HG02642 (cell line): ENCODE measurements around the gene KIAA1217.
"Not testable (repeated sequence)": the region's sequence is repeated elsewhere in the genome, so short reads cannot be mapped to it uniquely, and the experiment has no call there.

ENCODE experiments used
- ATAC-seq: cut with Tn5 transposase; IDR thresholded peaks from one replicate; pipeline ENCODE4 v1.9.1; 2021; ENCODE audit warnings: mild to moderate bottlenecking; ENCODE audit not compliant: unreplicated experiment, poor library complexity

The KIAA1217 gene

DNA sequence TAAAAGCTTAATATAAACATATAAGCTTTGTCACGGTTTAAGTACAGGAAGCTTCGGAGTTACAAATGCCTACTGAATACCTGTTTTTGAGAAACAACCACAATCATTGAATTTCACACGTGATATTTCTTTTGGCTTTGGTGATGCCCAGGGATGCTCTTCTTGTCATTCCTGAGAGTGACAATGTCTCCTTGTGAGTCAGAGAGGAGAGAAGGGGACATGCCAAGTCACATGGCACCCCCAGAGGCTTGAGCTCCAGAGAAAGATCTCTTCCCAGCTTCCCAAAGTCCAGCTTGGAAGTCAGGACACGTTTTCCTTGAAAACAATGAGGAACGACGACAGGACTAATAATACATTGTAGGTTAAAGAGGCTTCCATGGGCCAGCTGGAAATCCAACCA is 272.3 kb downstream of the KIAA1217 start:
- ATAC-seq: no peak

DNA sequence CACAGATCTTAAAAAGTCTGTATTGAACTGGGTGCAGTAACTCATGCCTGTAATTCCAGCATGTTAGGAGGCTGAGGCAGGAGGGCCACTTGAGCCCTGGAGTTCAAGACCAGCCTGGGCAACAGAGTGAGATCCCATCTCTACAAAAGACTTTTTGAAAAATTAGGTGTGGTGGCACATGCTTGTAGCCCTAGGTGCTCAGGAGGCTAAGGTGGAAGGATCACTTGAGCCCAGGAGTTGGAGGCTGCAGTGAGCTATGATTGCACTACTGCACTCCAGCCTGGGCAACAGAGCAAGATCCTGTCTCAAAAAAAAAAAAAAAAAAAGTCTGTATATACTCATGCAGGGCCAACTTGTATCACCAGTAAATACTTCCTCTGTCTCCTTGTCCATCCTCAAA is 273.8 kb downstream of the KIAA1217 start:
- ATAC-seq: not testable (repeated sequence)

DNA sequence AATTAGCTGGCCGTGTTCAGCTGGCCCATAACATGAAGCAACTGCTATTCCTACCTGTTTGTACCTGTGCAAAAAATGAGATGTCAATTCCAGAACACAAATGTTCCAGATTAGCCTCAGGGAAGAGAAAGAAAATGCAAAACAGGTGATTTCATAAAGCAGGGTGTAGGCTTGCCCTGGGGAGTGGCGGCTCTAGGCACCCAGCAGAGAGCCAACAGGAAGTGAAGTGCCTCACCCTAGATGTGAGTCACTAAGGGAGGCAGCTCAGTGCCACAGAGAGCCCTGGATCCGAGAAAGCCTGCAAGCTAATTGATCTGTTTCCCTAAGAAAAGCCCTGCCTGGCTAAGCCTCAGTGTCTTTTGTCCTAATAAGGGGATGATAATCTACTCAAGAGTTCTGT is 274.8 kb downstream of the KIAA1217 start:
- ATAC-seq: peak; percentile 76

DNA sequence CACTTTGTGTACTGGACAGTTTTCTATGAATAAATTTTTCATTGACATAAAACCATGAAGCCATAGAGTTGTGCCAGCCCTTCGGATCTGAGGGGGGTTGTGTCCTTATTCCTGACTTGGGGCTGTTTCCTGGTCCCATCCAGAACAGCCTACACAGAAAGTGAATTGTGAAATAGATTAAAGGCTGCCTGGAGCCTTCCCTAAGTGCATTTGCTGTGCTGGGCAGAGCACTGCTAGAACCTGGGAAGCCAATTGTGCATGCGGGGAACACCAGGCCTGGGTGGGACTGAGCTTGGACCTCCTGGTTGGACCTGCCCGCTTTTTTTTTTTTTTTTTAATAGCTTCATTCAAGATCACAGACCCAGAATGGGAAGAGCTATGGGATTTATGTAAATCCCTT is 275.8 kb downstream of the KIAA1217 start:
- no peak for ATAC-seq

DNA sequence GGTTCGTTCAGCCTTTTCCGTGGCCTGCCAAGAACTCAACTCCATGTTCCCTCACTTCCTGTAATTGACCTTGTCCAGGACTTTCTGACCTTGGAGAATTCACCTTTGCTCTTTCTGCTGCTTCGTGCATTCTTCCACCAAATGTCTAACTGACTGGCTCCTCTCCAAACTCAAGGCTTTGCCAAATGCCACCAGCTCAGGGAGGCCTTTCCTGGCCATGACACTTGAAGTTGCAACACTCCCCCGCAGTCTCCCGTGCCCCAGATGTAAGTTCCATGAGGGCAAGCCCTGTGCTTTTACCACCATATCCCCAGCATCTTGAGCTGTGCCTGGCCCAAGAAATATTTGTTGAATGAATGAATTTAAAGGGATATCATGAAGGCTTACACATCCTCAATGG is 276.4 kb downstream of the KIAA1217 start:
- ATAC-seq: no peak

DNA sequence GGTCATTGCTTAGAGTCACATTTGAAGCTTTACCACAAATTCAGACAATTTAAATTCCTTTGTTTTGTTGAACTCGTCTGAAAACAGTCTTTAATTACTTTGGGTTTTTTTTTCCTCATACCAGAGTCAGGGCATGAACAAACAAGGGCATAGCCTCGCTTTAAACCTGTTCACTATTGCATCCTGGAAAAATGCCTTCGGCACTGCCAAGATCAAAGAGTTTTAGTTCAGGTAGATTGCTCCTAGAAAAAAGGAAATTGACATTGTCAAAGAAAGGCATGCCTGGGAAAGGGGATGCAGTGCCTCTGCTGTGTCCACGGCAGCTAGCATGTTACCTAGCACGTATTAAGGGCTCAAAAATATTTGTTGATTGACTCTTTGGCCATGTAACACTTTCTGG is 279.7 kb downstream of the KIAA1217 start:
- ATAC-seq: no peak

DNA sequence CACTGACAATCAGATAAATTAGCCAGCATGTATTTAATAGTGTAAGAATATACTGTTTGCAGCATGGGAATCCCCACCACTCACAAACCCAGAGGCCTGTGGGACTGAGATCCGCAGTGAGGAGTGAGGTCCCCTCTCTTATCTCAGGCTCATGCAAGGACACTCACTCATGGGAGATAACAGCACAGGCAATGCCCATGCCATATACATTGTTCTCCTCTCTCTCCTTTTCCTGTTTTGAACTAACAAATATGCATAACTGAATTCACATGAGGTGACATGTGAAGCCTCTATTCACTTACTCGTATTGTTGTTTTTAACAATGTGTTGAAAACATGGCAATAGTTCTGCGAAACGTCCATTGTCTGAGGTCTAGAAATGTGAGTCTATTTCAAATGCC is 284.2 kb downstream of the KIAA1217 start:
- no peak for ATAC-seq

DNA sequence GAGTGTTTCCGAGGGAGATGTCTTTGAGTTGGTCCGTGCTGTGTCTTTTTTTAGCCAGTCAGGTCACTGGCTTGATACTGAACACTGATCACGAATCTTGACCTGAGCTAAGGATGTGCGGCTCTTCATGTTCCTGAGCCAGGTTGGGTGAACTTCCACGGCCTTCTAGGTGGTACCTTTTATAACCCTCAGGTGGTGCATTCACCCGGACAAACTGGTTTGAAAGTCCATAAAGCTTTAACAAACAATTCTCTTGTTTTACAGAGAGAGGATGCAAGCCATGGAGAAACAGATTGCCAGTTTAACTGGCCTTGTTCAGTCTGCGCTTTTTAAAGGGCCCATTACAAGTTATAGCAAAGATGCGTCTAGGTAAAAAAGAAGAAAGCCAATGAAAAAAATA is 285.3 kb downstream of the KIAA1217 start:
- no peak for ATAC-seq

DNA sequence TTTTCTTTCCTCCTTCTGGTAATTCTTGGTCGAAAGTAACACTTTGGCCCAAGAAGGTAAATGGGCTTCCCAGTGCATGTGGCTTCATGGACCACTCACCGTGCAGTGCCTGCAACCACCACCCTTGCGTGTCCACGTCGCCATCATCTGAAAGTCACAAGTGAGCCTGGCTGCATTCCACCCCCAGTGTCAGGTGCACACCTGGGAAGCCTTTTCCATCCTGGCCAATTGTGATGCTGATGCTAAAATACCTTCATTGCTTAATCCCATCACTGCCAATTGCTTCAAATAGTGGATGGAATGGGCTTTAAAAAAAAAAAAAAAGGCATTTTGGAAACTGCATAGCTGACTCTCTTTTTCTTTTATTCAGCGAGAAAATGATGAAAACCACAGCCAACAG is 285.8 kb downstream of the KIAA1217 start:
- ATAC-seq: no peak

DNA sequence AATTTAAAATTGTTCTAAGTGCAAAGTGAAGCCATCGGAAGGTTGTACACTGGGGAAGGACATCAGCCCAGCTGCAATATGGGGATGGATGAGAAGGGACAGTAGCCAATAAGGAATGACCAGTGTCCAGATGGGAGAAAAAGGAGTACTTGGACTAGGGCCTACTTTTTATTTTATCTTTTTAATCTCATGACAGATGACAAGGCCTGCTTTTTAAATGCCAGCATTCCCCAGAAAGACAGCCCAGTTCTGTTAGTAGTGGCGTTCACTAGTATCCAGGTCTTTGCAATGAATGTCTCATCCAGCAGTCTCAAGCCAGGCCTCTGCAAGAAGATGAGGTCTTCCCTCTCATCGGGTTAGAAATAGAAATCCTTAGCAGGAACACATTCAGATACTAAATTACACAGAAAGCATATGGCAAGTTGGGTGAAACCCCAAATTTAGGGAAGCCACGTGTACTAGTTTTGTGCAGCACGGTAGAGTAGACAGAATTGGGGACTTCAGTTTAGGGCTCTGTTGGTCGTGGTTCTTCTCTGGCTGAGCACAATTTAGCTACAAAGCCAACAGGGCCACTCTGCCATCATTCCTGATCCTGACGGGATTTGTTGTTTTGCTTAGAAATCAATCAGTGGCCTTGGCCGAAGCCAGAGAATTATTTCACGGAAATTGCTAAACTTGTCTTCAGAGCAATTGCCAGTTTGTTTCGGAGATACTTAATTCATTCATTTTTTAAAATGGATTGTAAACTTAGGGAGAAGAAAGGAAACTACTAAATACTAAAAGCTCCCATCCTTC is 286.9 kb downstream of the KIAA1217 start:
- ATAC-seq: no peak

DNA sequence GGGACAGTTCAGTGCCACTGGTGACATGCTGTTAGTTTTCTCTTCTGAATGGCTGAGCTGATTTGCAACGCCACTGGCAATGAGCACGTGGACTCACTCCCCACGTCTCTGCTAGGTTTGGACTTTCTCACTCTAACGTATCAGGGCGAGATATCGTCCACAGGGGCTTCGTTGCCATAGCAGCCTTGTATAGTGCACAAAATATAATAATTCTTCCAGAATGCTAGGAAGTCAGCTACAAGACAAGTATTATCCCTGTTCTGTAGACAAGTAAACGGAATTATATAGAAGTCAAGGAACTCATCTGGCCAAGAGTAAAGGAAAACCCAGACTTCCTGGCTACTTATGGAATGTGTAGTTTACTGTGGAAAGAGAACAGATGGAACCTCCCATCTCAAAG is 288.0 kb downstream of the KIAA1217 start:
- no peak for ATAC-seq

DNA sequence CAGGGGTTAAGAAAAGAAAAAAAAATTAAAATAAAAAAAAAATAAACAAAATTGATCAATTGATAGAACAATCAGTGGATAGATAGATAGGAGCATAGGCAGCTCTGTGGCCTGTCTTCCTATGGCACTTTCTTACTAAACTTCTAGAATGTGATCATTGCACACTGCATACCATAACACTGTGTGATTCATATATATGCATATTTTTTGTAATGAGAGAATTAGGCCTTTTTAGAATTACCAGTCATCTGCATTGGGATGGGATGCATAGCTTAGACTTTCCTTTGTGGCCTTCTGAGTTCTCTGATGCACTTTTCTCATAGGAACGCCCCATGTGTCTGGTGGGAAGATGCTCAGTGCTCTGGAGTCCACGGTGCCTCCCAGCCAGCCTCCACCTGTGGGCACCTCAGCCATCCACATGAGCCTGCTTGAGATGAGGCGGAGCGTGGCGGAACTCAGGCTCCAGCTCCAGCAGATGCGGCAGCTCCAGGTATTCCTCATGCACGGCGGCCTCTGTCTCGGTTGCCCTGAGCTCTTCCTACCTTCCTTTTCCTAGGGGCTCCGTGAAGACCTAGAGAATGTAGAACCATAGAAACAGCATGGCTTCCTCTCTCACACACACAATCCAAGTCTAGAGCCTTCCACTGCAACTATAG is 292.2 kb downstream of the KIAA1217 start:
- no peak for ATAC-seq

DNA sequence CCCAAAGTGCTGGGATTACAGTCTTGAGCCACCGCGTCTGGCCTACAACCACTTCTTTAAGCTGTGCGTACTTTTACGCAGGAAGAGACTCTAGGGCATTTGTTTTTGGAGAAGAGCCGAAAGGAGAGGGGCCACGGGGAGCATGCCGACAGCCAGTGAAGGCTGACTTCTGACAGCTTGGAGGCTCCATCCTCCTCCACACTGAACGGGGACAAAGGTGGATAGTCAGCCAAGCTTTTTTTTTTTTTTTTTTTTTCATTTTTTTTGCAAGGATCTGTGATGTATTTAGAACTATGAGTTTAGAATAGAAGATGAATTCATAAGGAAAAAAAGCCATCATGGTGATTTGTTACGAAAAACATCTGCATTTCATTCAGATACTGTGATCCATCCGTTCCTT is 293.1 kb downstream of the KIAA1217 start:
- no peak for ATAC-seq

DNA sequence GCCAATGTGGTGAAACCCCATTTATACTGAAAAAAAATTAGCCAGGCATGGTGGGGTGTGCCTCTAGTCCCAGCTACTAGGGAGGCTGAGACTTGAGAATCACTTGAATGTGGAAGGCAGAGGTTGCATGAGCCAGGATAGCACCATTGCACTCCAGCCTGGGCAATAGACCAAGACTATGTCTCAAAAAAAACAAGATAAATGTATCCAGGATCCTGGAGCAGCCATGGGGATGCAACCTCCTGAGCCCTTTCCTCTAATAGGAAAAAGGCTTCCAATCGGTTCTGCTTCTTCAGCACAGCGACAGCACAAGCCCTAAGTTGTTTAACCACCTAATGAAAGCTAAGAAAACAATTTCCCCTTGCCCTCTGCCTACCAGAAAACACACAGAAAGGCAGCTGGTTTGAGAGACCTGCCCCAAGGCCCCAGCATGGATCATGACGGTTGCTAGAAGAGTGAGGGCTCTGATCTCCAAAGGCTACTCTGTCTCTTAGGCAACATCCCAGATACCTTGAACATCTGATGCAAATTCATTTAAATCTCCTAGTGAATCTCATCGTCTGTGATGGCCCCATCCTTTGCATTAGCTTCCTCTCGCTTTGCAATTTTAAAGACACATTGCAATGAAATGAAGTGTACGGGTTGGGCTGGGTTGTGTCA is 294.0 kb downstream of the KIAA1217 start:
- no peak for ATAC-seq

DNA sequence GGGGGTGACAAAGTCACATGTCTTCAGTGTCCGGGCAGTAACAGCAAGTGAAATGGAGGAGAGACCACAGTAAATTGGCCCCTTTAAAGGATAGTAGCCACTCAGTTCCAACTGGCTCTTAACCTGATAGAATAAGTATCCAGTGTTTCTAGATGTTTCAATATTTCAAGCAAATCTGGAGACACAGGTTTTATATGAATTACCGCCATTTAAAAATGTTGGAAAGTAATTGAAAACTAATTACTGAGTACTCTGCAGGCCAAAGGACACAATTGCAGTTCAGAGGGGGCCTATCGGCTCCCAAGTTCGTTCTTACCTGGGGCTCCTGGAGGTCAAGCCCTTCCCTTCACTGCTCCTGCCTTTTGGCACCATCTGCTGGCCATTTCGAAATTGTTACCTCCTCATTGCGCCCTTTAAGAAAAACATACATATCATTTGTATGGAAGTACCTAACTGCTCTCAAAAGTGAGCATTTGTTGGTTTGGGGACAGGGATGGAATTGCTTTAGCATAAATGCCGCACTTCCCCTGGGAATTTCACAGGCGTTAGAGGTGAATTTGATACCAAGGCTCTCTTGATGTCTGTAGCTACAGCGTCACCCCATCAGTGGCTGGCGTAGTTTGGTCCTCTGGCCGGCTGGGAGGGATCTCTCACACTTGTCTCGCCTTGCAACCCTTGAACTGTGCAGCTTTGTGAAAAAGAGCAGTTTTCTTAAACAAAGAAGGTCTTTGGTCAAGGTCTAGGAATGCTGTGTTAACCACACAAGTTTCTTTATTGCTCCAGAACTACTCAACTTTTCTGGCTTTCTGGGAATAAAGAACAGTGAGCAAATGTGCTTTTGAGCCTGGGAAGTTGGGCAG is 294.8 kb downstream of the KIAA1217 start:
- ATAC-seq: peak; percentile 90

DNA sequence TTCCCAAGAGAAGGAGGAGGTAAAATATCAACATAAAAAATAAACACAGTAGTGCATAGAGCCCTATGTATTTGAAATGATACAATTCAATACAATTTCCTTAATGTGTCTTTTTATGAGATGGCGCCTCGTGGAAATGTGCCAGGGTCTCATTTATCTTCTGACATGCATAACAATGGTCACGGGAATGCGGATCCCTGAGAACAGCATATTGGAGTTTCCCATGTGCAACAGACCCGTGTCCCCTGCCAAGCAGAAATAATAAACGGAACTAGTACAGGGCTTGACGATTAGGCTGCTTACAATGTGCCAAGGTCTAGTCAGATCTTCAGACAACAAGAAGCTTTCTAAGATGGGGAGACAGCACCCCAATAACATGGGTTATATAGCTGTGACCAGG is 296.8 kb downstream of the KIAA1217 start:
- ATAC-seq: no peak

DNA sequence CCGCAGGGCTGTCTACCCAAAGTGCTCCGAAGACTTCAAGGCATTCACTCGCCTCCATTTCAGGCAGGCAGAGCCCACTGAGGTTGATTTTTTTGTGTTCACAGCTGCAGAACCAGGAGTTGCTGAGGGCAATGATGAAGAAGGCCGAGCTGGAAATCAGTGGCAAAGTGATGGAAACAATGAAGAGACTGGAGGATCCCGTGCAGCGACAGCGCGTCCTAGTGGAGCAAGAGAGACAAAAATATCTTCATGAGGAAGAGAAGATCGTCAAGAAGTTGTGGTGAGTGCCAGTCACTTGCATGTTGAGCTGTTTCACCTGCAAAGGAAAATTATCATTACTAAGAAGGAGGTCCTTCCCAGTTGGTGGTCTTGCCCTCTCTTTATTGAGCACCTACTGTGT is 304.2 kb downstream of the KIAA1217 start:
- ATAC-seq: no peak

DNA sequence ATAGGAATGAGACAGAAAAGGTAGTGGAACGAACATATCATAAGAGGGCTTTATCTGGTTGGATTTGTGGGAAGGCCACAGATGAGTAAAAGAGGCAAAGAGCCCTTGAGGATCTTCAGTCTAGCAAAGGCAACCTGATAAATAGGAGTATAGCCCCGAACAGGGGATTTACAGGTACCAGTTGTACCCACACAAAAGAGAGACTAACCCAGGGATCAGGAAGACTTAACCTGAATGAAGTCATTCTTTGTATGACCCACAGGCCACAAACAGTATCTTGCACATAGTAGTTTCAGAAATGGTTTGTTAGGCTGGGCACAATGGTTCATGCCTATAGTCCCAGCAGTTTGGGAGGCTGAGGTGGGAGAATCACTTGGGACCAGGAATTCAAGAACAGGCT is 306.5 kb downstream of the KIAA1217 start:
- no peak for ATAC-seq

DNA sequence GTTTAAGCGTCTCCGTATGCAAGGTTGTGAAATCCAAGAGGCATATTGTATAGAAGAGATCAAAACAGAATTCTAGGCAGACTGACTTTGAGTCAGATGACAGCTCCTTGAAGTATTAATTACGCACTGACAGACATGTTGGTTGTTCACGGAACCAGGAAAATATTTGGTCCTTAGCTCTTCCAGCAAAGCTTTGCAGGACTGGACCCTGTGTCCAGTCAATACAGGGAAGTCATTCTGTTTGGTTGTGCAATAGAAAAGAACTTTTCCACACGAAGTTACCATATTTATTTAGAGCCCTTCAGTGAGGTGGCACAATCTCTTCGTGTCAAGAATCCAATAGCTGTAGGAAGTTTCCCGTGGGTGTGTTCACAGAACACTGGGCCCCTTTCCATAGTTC is 309.5 kb downstream of the KIAA1217 start:
- ATAC-seq: no peak

DNA sequence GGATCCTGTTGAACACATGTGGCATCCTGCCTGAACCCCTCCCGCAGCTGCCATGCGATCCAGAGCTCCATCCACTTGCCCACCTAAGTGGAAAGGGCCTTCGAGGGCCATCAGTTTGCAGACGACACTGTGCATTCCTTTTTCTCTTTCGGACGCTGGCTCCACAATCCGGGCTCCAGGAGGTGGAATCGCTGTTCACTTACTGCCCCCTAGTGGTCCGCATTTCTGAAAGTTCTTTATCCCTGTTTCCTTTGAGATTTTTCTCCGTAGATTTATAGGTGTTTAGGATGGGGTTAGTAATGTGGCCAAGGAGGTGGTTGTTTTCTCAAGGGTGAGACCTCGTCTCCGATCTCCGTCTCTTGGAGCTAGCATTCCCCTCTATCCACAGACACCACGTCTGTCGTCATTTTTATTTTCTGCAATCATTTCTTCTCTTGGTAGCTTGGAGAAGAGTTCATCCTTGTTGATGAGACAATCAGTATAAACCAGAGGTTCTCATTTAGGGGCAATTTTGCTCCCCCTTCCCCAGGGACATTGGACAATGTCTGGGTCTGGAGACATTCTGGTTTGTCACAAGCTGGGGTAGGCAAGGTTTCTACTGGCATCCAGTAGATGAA is 310.2 kb downstream of the KIAA1217 start:
- ATAC-seq: no peak
